GM21576 (cell line): Measurements from ENCODE around the gene ZNF608.

Experiments used
- ATAC-seq: cut with Tn5 transposase; IDR thresholded peaks from one replicate; pipeline ENCODE4 v1.9.1; 2021; ENCODE audit warnings: mild to moderate bottlenecking, moderate library complexity; ENCODE audit not compliant: unreplicated experiment

Gene ZNF608

GRCh38 chr5:124740071-124740470 is 6.4 kb downstream of the ZNF608 start:
- no peak for ATAC-seq

- no peak for ATAC-seq
These were observed 6.8 kb downstream of the ZNF608 start for GRCh38 chr5:124739634-124740025.

DNA sequence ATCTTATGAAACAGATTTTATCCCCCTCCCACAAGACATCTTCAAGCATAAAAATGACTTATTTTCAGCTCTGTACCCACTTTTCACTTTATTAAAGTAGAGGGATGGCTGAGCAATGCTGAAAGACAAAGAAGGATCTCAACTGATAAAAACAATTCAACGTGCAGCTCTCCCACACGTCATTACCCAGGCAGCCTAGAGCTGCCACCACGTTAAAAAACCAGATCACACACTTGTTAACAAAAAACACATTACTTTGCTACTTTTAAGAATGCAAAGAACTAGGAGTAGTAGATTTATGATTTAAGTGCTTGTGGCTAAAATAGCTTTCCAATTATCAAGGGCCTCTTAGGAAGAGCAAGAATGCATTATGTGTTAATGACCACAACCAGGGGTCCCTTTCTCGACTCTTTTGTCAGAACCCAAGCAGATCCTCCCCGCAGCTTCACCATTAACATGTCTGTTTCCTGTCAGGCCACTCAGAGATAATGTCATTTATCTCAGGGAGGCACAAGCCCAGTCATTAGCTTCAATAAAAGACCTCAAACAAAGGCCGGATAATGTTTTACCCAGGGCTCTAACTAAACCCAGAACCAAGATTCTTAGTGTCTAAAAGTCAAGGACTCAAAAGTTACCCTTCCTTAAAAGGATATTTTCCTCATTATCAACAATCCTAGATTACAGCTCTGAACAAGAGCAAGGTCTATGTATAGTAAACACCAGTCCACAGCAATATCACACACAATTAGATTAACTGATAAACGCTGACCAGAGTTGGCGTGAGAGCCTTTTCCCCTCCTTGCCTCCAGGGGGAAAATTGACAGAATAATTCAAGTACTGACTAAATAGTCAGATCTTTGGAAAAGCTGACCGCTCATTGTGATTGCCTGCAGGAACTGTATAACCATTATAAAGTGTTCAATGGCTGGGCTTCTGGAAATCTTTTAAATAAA is 7.5 kb downstream of the ZNF608 start:
- no peak for ATAC-seq

GRCh38 chr5:124737651-124738050 is 8.8 kb downstream of the ZNF608 start:
- no peak for ATAC-seq

DNA sequence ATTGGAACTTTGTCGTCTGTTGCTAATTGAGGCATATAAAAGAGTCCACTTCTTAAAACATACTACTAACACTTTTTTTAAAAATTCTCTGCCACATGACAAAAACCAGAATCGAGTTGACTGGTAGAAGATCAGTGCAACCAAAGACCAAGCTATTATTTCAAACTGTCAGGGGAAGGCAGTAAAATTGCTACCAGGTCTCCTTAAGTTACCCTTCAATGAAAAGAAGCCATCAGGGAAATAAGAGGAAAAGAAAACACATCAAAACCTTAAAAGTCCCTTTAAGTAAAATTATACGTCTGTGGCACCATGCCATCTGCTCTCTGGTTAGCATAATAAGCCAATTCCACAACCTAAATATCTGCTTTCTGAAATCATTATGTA is 9.6 kb downstream of the ZNF608 start:
- no peak for ATAC-seq

DNA sequence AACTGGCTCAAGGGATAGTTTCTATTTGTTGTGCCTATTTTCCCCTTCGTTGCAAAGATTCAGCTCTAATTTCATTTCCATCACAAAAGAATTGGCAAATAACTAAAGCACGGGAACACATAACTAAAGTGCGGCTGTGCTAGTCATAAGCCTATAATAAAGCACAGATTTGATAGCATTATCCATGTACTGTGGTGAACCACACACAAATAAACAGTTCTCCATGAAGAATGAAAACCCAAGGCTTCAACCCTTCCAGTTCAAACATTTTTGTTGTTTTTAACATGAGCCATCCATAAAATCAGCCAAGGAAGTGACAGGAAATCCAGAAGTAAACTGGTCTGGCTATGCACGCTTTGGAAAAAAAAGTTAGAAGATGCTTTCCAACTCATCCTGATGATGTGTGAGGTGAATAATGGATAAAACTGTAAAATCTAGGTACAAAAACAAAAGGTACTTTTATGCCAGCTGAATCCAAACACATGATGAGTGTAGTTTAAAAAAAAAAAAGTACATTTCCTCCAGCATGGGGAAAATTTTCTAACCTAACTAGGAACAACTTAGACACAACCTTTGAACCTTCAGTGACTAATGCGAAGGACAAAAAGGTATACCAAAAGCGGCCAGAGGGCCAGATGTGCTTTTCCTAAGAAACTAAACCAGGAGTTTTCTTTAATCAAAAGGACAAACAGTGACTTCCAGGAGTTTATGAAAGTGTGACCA is 10.2 kb downstream of the ZNF608 start:
- ATAC-seq, result no peak

- no peak for ATAC-seq
These were observed 11.1 kb downstream of the ZNF608 start for GRCh38 chr5:124735169-124735858.

- no peak for ATAC-seq
These were observed 11.8 kb downstream of the ZNF608 start for GRCh38 chr5:124734574-124735168.

DNA sequence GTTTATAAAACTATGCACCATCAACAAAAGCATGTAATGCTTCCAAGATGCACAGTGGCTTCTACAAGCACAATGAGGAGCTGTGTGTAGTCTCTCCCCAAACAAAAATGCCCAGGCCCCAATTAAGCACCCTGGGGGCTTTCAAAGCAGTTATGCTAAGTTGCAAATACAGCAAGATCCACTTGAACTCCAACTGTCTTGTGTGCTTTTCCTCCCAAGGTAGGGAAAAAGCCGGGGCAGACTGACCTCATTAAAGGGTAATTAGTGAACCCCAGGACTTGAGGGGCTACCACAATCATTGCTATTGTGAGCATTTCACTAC is 13.1 kb downstream of the ZNF608 start:
- no peak for ATAC-seq

- no peak for ATAC-seq
These were observed 13.8 kb downstream of the ZNF608 start for GRCh38 chr5:124732428-124733328.

GRCh38 chr5:124730381-124730780 is 16.1 kb downstream of the ZNF608 start:
- no peak for ATAC-seq

- no peak for ATAC-seq
These were observed 16.6 kb downstream of the ZNF608 start for GRCh38 chr5:124729720-124730359.

GRCh38 chr5:124728968-124729332 is 17.5 kb downstream of the ZNF608 start:
- ATAC-seq, result no peak

DNA sequence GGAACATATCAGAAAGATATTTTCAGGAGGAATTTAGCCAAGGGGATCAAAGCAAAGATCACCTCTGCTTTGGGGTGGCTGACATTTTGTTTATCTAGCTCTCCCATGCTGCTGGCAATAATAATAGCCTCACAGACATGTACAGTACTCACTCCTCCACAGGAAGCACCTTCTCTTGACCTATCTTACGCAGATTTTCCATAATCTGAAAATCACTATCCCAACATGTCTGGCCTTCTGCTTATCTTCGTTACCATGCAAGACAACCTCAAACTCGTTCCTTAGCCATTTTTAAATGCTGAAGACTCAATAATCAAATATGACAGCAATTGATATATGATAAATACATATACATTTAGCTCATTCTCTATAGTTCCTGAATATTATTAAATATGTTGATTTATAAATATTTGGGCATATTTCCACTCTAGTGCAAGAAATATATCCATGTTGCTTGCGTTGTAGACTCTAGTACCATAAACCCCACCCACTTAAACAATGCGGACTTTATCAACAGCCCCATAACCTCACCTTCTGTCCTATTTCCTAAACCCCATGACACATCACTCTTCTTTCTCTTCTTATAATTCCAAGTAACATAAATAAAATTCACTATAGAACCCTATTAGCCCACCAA is 18.0 kb downstream of the ZNF608 start:
- ATAC-seq, result no peak

- ATAC-seq, result no peak
These were observed 19.6 kb downstream of the ZNF608 start for GRCh38 chr5:124726631-124727362.

GRCh38 chr5:124725622-124726258 is 20.7 kb downstream of the ZNF608 start:
- ATAC-seq, result no peak

DNA sequence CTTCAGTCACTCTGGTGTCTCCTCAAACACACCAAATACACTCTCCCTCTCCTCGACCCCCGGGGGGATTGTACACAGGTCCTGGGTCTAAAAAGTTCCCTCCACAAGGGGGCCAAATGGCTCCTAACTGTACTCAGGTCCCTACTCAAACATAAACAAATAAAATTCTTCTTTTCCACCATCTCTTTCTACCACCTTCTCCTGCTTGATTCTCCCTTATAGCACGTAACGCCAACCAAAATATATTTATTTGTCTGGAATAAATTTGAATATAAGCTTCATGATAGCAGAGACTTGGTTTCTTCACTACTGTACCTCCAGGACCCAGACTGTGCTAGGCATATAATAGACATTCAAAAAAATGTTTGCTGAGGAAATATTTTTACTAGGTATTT is 21.4 kb downstream of the ZNF608 start:
- peak; percentile 61 for ATAC-seq

DNA sequence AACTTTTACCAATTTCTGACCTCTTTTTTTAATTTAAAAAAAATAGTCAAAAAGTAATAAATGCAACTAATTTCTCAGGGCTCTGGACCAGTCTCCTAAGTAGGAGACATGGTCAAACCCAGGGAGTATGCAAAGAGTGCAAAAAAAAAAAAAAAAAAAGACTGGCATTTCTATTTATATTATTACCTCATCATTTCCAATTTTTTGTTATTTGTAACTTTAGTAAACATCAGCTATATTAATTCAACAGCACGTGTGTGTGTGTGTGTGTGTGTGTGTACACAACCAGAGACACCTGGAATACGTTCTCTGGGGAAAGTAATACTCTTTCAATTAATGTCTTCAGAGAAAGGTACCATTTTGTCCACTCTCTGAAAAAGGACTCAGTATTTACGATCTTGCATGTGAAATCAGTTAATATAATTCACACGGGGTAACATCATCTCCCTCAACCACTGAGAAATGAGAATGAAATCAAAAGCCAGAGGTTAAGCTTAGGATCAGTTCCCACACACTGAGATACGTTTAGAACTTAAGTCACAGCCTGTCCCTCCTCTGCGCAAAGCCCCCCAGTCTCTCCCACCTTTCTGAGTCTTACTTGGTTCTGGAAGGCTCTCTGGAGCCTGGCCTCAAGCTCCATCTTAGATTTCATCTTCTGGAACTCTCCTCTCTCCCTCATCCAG is 21.9 kb downstream of the ZNF608 start:
- peak; percentile 65 for ATAC-seq
